ENCODE results near the gene SLC35A4. TPM values are rescaled to one million over a fixed set of nuclear protein-coding genes. Genes with fewer than 3 reads are reported as not detected.

The SLC35A4 gene
- total RNA-seq, 2 experiments from 2014 or later, result 100 to 101 TPM

DNA sequence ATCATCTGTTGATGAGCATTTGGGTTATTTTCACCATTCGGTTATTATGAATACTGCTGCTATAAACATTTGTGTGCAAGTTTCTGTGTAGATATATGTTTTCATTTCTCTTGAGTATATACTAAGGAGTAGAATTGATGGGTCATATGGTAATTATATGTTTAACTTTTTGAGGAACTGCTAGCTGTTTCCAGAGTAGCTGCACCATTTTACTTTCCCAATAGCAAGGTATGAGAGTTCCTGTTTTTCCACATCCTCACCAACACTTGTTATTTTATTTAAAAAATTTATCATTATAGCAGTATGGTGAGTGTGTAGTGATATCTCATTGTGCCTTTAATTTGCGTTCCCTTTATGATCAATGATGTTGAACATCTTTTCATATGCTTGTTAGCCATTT is 39.1 kb downstream of the SLC35A4 start:
- H3K36me3 Mint-ChIP-seq, result no peaks in the 10 kb centered on the region
- no peaks in the 10 kb centered on the region for H3K9me3 Mint-ChIP-seq (ENCODE audit: low read depth)
- CTCF ChIA-PET, result no interaction called here
- no peak overlapping the region for H3K27ac Mint-ChIP-seq
- DNase-seq (no peak), ATAC-seq (no peak)
- H3K27me3 Mint-ChIP-seq, result peaks cover 5% of the 10 kb centered on the region
- no peak overlapping the region for H3K4me3 Mint-ChIP-seq
- H3K4me1 Mint-ChIP-seq, result no peaks in the 10 kb centered on the region

DNA sequence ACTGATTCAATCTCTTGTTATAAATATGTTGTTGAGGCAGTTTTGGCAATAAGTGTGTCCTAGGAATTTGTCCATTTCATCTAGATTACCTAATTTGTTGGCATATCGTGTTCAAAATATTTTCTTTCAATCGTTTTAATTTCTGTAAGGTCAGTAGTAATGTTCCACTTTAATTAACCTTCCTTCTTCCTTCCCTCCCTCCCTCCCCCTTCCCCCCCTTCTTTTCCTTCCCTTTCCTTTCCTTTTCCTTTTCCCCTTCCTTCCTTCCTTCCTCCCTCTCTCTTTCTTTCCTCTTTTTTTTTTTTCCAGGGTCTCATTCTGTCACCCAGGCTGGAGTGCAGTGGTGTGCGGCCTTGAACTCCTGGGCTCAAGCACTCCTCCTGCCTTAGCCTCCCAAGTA is 41.3 kb downstream of the SLC35A4 start:
- CTCF ChIA-PET, result no interaction called here
- H3K9me3 Mint-ChIP-seq (ENCODE audit: low read depth), result no peaks in the 10 kb centered on the region
- ATAC-seq, result no peak

DNA sequence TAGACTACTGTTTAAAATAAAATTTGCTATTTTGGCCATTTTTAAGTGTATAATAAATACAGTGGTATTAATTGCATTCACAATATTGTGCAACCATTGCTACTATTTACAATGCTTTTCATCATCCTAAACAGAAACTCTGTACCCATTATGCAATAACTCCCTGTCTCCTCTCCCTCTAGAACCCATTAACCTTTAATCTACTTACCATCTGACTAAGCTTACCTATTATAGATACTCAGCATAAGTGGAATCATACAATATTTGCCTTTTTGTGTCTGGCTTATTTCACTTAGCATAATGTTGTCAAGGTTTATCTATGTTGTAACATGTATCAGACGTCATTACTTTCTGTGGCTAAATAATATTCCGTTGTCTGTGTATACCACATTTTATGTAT is 42.4 kb downstream of the SLC35A4 start:
- Mint-ChIP-seq H3K4me1 (peaks cover 5% of the 10 kb centered on the region), H3K4me3 (no peak overlapping the region), H3K27ac (no peak overlapping the region), H3K9me3 (ENCODE audit: low read depth) (no peaks in the 10 kb centered on the region), H3K36me3 (no peaks in the 10 kb centered on the region), H3K27me3 (peaks cover 8% of the 10 kb centered on the region)
- DNase-seq (no peak), ATAC-seq (no peak)
- CTCF ChIA-PET, result no interaction called here

More for the DNA sequence above, 41.3 kb downstream of the SLC35A4 start:
- H3K27ac Mint-ChIP-seq, result no peak overlapping the region
- H3K4me1 Mint-ChIP-seq, result peaks cover 2% of the 10 kb centered on the region
- DNase-seq, result no peak
- H3K36me3 Mint-ChIP-seq, result no peaks in the 10 kb centered on the region
- H3K27me3 Mint-ChIP-seq, result peaks cover 8% of the 10 kb centered on the region
- H3K4me3 Mint-ChIP-seq, result no peak overlapping the region

DNA sequence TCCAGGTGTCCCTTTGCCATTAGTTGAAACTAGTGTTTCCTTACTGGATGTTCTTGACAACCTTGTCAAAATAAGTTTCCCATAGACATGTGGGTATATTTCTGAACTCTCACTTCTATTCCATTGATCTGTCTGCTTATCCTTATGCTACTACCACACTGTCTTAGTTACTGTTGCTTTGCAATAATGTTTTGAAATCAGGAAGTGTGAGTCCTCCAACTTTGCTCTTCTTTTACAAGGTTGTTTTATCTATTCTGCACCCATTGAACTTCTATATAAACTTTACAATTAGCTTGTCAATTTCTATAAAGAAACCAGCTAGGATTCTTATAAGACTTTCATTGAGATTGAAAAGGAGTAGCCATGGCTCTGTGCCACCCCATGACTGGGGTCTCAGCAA is 44.1 kb downstream of the SLC35A4 start:
- Mint-ChIP-seq H3K4me3 (no peak overlapping the region), H3K9me3 (ENCODE audit: low read depth) (no peaks in the 10 kb centered on the region), H3K4me1 (peaks cover 9% of the 10 kb centered on the region), H3K36me3 (no peaks in the 10 kb centered on the region), H3K27me3 (peaks cover 13% of the 10 kb centered on the region), H3K27ac (no peak overlapping the region)
- CTCF ChIA-PET, result no interaction called here
- no peak for ATAC-seq
- DNase-seq, result no peak

DNA sequence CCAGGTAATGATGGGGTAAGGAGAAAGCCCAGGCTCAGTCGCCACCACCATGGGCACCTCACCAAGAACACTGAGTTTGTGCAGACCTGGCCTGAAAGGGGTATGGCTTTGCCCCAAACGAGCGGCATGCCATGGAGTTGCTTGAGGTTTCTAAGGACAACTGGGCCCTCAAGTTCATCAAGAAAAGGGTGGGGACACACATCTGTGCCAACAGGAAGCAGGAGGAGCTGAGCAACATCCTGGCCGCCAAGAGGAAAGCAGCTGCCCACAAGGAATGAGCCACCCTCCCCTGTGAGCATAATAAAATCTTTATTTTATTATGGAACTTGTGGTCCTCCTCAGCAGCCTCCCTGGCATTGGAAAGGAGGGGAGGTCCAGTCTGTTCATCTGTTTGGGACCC is 44.5 kb downstream of the SLC35A4 start:
- no peak for DNase-seq
- ATAC-seq, result no peak
- H3K36me3 Mint-ChIP-seq, result no peaks in the 10 kb centered on the region
- no peaks in the 10 kb centered on the region for H3K9me3 Mint-ChIP-seq (ENCODE audit: low read depth)
- no peak overlapping the region for H3K4me3 Mint-ChIP-seq
- CTCF ChIA-PET, result no interaction called here
- H3K27me3 Mint-ChIP-seq, result peaks cover 13% of the 10 kb centered on the region
- peaks cover 9% of the 10 kb centered on the region for H3K4me1 Mint-ChIP-seq
- H3K27ac Mint-ChIP-seq, result no peak overlapping the region

DNA sequence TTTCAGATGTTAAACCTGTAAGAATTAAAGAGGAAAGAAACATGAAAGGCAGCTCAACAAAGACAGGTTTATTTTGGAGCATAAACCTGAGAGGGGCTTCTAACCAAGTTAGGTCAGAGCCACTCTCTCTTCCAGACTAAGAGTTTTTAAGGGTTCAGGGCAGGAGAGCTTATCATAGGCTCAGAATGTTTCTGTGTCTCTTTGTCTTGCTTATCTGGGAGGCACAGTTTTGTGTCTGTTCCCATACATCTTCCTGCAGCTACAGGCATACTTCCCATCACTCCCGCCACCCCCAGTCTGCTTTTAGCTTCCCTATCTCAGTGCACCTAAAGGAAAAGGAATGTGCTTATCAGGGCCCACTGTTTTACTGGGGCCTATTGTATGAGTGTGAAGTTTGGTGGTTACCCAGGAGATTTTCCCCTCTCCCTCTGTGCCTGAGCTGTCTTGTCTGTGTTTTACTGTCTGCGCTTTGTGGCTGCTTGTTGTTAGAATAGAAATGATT is 46.4 kb downstream of the SLC35A4 start:
- no peaks in the 10 kb centered on the region for H3K36me3 Mint-ChIP-seq
- CTCF ChIA-PET, result no interaction called here
- no peak overlapping the region for H3K4me3 Mint-ChIP-seq
- peaks cover 8% of the 10 kb centered on the region for H3K27me3 Mint-ChIP-seq
- H3K4me1 Mint-ChIP-seq, result peaks cover 9% of the 10 kb centered on the region
- H3K9me3 Mint-ChIP-seq (ENCODE audit: low read depth), result no peaks in the 10 kb centered on the region
- ATAC-seq, result no peak
- no peak overlapping the region for H3K27ac Mint-ChIP-seq
- no peak for DNase-seq

Small RNA genes lying within 50 kb of the gene (microRNA-seq; reads per million reads assigned to microRNA genes)
- gene MIR6831, result 1.3 reads per million

Other genes with a start within 250 kb of the SLC35A4 start
- gene HBEGF, start 218.2 kb upstream of the SLC35A4 start, total RNA-seq, result 10 to 100 TPM; 10.7 to 13.5 TPM
- under 1 TPM; 0.07 to 0.35 TPM for gene SLC4A9, start 204.6 kb upstream of the SLC35A4 start, total RNA-seq
- gene ANKHD1, start 163.0 kb upstream of the SLC35A4 start, total RNA-seq, result 100 to 1,000 TPM; 111 to 124 TPM
- 1 to 10 TPM; 7.4 to 9.0 TPM for gene EIF4EBP3, start 17.2 kb upstream of the SLC35A4 start, total RNA-seq
- 10 to 100 TPM; 37.9 to 47.3 TPM for gene SRA1, start 7.4 kb upstream of the SLC35A4 start, total RNA-seq
- 10 to 100 TPM; 20.0 to 24.8 TPM for gene APBB3, start 230 bp upstream of the SLC35A4 start, total RNA-seq
- gene CD14, start 68.3 kb downstream of the SLC35A4 start, total RNA-seq, result under 1 TPM; 0.38 to 0.56 TPM
- 10 to 100 TPM; 33.1 to 35.3 TPM for gene TMCO6, start 74.6 kb downstream of the SLC35A4 start, total RNA-seq
- gene NDUFA2, start 82.8 kb downstream of the SLC35A4 start, total RNA-seq, result 10 to 100 TPM; 75.0 to 77.0 TPM
- gene IK, start 83.0 kb downstream of the SLC35A4 start, total RNA-seq, result 100 to 1,000 TPM; 102 to 113 TPM
- gene WDR55, start 100.1 kb downstream of the SLC35A4 start, total RNA-seq, result 10 to 100 TPM; 38.7 to 40.6 TPM
- gene DND1, start 108.7 kb downstream of the SLC35A4 start, total RNA-seq, result 1 to 10 TPM; 2.8 to 2.9 TPM
- gene HARS1, start 126.5 kb downstream of the SLC35A4 start, total RNA-seq, result 10 to 100 TPM; 75.9 to 93.9 TPM
- 10 to 100 TPM; 30.7 to 36.6 TPM for gene HARS2, start 126.6 kb downstream of the SLC35A4 start, total RNA-seq
- 10 to 100 TPM; 45.0 to 58.6 TPM for gene ZMAT2, start 135.6 kb downstream of the SLC35A4 start, total RNA-seq
- gene PCDHA1, start 221.3 kb downstream of the SLC35A4 start, total RNA-seq, result not detected
- not detected for gene PCDHA2, start 230.0 kb downstream of the SLC35A4 start, total RNA-seq
- not detected for gene PCDHA3, start 236.2 kb downstream of the SLC35A4 start, total RNA-seq
- not detected for gene PCDHA4, start 242.2 kb downstream of the SLC35A4 start, total RNA-seq

Data from activated CD8-positive, alpha-beta memory T cell treated with anti-CD3 and anti-CD28 coated beads, Interleukin-2, amount 10 ng/mL, durations not matched to agents 7 days and 5 days (primary cell).